ENCODE data around the gene DOK5. TPM values are rescaled to one million over a fixed set of nuclear protein-coding genes. Genes with fewer than 3 reads are reported as not detected.
"Not testable (repeated sequence)": the region's sequence is repeated elsewhere in the genome, so short reads cannot be mapped to it uniquely, and the experiment has no call there.

The DOK5 gene
- total RNA-seq, 1 donor from 2014 or later = 0.74 TPM

- Histone ChIP-seq H3K36me3 (no peaks in the 10 kb centered on the region), H3K4me3 (peak overlapping the region; percentile 55), H3K27ac (no peak overlapping the region), H3K9me3 (no peaks in the 10 kb centered on the region), H3K27me3 (ENCODE audit: low read depth) (peaks cover 56% of the 10 kb centered on the region), H3K4me1 (peaks cover 6% of the 10 kb centered on the region)
- TF ChIP-seq CTCF (IDR thresholded peaks at IDR 0.05) = no peak
- intact Hi-C loops (cut with DNase I) = no loop called here
- DNase-seq (no peak), ATAC-seq (no peak)
These were observed 996 bp downstream of the DOK5 start for GRCh38 chr20:54476169-54477009.

DNA sequence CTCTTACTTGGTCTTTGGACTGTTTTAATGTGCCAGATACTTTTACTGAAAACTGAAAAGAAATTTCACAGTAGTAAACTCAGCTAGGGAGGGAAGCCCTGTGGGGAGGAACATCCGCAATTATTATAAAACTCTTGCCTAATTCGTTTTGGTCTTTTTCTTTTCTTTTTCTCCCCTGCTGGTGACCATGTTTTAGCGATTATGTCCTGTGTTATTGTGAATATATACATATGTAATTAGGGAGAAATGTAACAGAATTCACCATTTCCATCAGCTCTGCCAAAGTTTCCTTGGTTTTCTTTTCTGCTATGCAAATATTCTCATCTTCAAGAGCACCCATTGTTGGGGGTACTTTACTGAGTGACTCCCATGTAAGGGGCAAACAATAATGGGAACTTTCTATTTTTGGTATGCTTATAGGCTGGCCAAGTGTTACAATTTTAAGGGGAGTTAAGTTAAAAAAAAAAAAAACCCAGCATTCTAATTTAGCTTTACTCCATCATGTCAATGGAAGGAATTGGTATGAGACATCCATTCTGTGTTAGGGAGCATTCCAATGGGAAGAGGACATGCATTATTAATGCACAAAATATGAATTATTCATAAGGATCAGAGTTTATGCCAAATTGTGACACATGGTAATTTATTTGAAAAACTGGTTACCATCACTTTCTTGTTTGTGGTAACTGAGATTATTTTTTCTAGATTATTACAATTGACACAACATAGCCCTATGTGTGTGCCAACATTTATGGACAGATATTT is 2.0 kb downstream of the DOK5 start:
- no peak for ATAC-seq
- Histone ChIP-seq H3K27ac (no peak overlapping the region), H3K9me3 (no peaks in the 10 kb centered on the region), H3K4me3 (no peak overlapping the region), H3K27me3 (ENCODE audit: low read depth) (peaks cover 56% of the 10 kb centered on the region), H3K4me1 (peaks cover 6% of the 10 kb centered on the region), H3K36me3 (no peaks in the 10 kb centered on the region)
- no peak for TF ChIP-seq CTCF (IDR thresholded peaks at IDR 0.05)
- DNase-seq = no peak
- intact Hi-C loops (cut with DNase I) = no loop called here

- intact Hi-C loops (cut with DNase I) = no loop called here
- no peak overlapping the region for H3K4me3 ChIP-seq
- no peak overlapping the region for H3K27ac ChIP-seq
- no peak for TF ChIP-seq CTCF (IDR thresholded peaks at IDR 0.05)
- peaks cover 6% of the 10 kb centered on the region for H3K4me1 ChIP-seq
- no peaks in the 10 kb centered on the region for H3K36me3 ChIP-seq
- no peak for ATAC-seq
- no peak for DNase-seq
- no peaks in the 10 kb centered on the region for H3K9me3 ChIP-seq
- peaks cover 52% of the 10 kb centered on the region for H3K27me3 ChIP-seq (ENCODE audit: low read depth)
These were observed 3.9 kb downstream of the DOK5 start for GRCh38 chr20:54479138-54479906.

DNA sequence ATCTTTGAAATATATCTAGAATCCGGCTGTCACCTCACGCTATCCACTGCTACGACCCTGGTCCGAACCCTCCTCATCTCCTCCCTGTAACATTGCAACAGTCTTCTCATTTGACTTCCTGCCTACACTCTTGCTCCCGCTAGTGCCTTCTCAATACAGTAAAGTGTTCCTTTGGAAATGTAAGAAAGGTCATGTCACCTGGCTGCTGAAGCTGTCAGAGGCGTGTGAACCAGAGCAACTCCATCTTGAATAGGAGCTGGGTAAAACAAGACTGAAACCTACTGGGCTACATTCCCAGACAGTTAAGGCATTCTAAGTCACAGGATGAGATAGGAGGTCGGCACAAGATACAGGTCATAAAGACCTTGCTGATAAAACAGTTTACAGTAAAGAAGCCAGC is 4.5 kb downstream of the DOK5 start:
- H3K4me1 ChIP-seq; H3K36me3 ChIP-seq; H3K9me3 ChIP-seq; DNase-seq; ATAC-seq; H3K4me3 ChIP-seq; H3K27ac ChIP-seq; intact Hi-C loops (cut with DNase I): not testable (repeated sequence)
- H3K27me3 ChIP-seq (ENCODE audit: low read depth) = peaks cover 52% of the 10 kb centered on the region

- Histone ChIP-seq H3K36me3 (no peaks in the 10 kb centered on the region), H3K9me3 (no peaks in the 10 kb centered on the region), H3K27me3 (ENCODE audit: low read depth) (peaks cover 39% of the 10 kb centered on the region), H3K4me3 (no peak overlapping the region), H3K27ac (no peak overlapping the region), H3K4me1 (peaks cover 1% of the 10 kb centered on the region)
- intact Hi-C loops (cut with DNase I) = no loop called here
- no peak for DNase-seq
- no peak for ATAC-seq
- no peak for TF ChIP-seq CTCF (IDR thresholded peaks at IDR 0.05)
These were observed 6.0 kb downstream of the DOK5 start for GRCh38 chr20:54481442-54481841.

All from lower lobe of right lung (tissue), 2 donors.